MCF 10A (cell line): ENCODE results near the gene ADAMTS6. TPM values are rescaled to one million over a fixed set of nuclear protein-coding genes. Genes with fewer than 3 reads are reported as not detected.
A peak's percentile ranks its signal among the peaks of the same experiment; 100 is the strongest.

Experiments used
- BruUV-seq: library from RNA; stranded (reverse); fragments of 400-500 nt; replicated peaks from 2 replicates; lab custom pipeline; 2021; lab: Mats Ljungman, UMichigan
- CTCF ChIA-PET: fragments of 300-600 bp; sonication (Branson Sonifier 250); formaldehyde crosslinking; extraction: SDS; loops from one replicate; lab custom pipeline; 2021; ENCODE audit warnings: antibody characterized with exemption, inconsistent platforms; lab: Yijun Ruan, JAX
- POLR2A ChIA-PET: fragments of 300-600, 350-650 bp; sonication (Branson Sonifier 250); formaldehyde crosslinking; extraction: SDS; loops from one replicate; lab custom pipeline; 2020; ENCODE audit warnings: antibody characterized with exemption, inconsistent platforms; lab: Yijun Ruan, JAX
- DNase-seq: peaks from one replicate; pipeline ENCODE4 v3.0.0-alpha.2; 2018; ENCODE audit not compliant: unreplicated experiment
- H3K27ac Mint-ChIP-seq: one replicate; pipeline ENCODE4 v1.8.0; 2022; ENCODE audit warnings: mild to moderate bottlenecking, low read depth, mixed read lengths; ENCODE audit not compliant: unreplicated experiment
- H3K27me3 Mint-ChIP-seq: one replicate; pipeline ENCODE4 v1.8.0; 2022; ENCODE audit warnings: mixed read lengths; ENCODE audit not compliant: insufficient read depth, unreplicated experiment
- H3K36me3 Mint-ChIP-seq: one replicate; pipeline ENCODE4 v1.8.0; 2022; ENCODE audit warnings: mild to moderate bottlenecking, moderate library complexity, mixed read lengths; ENCODE audit not compliant: insufficient read depth, unreplicated experiment
- H3K4me1 Mint-ChIP-seq: one replicate; pipeline ENCODE4 v1.8.0; 2022; ENCODE audit warnings: mixed read lengths; ENCODE audit not compliant: insufficient read depth, unreplicated experiment
- H3K4me3 Mint-ChIP-seq: one replicate; pipeline ENCODE4 v1.8.0; 2022; ENCODE audit warnings: mild to moderate bottlenecking, moderate library complexity, mixed read lengths; ENCODE audit not compliant: unreplicated experiment
- H3K9me3 Mint-ChIP-seq: one replicate; pipeline ENCODE4 v1.8.0; 2022; ENCODE audit warnings: mixed read lengths; ENCODE audit not compliant: unreplicated experiment
- intact Hi-C: fragments of 100-400 bp; cut with micrococcal nuclease; formaldehyde crosslinking; loops from 2 replicates; pipeline ENCODE4 v1.14.1; 2022
- total RNA-seq: library from RNA; stranded (reverse); gene quantifications from 2 replicates; pipeline ENCODE4 v1.2.3, GENCODE V29; 2022
- TF ChIP-seq, protein P1 (sequence below): fragments of 200-600 bp; IDR thresholded peaks from one replicate; pipeline ENCODE4 v1.8.0; 2022; ENCODE audit warnings: antibody characterized with exemption, mild to moderate bottlenecking; ENCODE audit not compliant: unreplicated experiment

The ADAMTS6 gene
- total RNA-seq, 1 experiment from 2014 or later, result 17.8 TPM

- CTCF ChIA-PET, result no interaction called here
- Mint-ChIP-seq H3K4me1 (peaks cover 20% of the 10 kb centered on the region), H3K27me3 (no peaks in the 10 kb centered on the region), H3K9me3 (no peaks in the 10 kb centered on the region), H3K4me3 (no peak overlapping the region), H3K27ac (peak overlapping the region; percentile 77), H3K36me3 (peaks cover 12% of the 10 kb centered on the region)
- TF ChIP-seq, protein P1, sequence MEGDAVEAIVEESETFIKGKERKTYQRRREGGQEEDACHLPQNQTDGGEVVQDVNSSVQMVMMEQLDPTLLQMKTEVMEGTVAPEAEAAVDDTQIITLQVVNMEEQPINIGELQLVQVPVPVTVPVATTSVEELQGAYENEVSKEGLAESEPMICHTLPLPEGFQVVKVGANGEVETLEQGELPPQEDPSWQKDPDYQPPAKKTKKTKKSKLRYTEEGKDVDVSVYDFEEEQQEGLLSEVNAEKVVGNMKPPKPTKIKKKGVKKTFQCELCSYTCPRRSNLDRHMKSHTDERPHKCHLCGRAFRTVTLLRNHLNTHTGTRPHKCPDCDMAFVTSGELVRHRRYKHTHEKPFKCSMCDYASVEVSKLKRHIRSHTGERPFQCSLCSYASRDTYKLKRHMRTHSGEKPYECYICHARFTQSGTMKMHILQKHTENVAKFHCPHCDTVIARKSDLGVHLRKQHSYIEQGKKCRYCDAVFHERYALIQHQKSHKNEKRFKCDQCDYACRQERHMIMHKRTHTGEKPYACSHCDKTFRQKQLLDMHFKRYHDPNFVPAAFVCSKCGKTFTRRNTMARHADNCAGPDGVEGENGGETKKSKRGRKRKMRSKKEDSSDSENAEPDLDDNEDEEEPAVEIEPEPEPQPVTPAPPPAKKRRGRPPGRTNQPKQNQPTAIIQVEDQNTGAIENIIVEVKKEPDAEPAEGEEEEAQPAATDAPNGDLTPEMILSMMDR, result no peak
- POLR2A ChIA-PET, result no interaction called here
- peak; percentile 45 for DNase-seq
- no TSS peak for BruUV-seq
- intact Hi-C loops, result loop anchor here (5.0 to 10.0 kb wide), 2 partner anchors 255 to 273 kb away; partner anchors contain the start of gene ADAMTS6
Observed at GRCh38 chr5:65209341-65209740, 272.4 kb downstream of the ADAMTS6 start.

DNA sequence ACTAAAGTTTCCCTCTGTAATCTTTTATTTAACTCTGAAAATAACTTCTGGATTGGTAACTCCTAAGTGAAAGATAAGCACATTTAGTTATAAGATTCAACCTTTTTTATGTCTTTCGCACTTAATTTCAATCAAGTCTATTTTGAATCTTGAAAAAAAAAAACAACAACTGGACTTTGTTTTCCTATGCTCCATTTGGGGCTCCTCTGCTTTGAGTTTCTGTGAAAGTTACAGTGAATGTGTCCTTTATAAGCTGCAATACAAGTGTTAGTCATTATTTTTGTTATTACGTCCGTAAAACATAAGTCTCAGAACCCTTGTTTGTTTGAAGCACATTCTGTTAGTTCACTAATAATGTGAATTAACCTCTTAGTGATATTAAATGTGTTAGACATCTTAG, 276.8 kb downstream of the ADAMTS6 start:
- peaks cover 43% of the 10 kb centered on the region for H3K4me1 Mint-ChIP-seq
- peaks cover 12% of the 10 kb centered on the region for H3K9me3 Mint-ChIP-seq
- H3K4me3 Mint-ChIP-seq, result no peak overlapping the region
- TF ChIP-seq, protein P1, result no peak
- BruUV-seq, result no TSS peak
- DNase-seq, result no peak
- peak overlapping the region; percentile 92 for H3K27ac Mint-ChIP-seq
- CTCF ChIA-PET, result no interaction called here
- H3K36me3 Mint-ChIP-seq, result peaks cover 5% of the 10 kb centered on the region
- intact Hi-C loops, result loop anchor here (5.0 to 10.0 kb wide), 2 partner anchors 250 to 277 kb away; partner anchors contain the start of gene ADAMTS6
- POLR2A ChIA-PET, result no interaction called here
- H3K27me3 Mint-ChIP-seq, result no peaks in the 10 kb centered on the region

GRCh38 chr5:65203746-65204145, 278.0 kb downstream of the ADAMTS6 start:
- no peak overlapping the region for H3K4me3 Mint-ChIP-seq
- peaks cover 12% of the 10 kb centered on the region for H3K9me3 Mint-ChIP-seq
- BruUV-seq, result no TSS peak
- H3K4me1 Mint-ChIP-seq, result peaks cover 40% of the 10 kb centered on the region
- H3K27ac Mint-ChIP-seq, result peak overlapping the region; percentile 92
- TF ChIP-seq, protein P1, result no peak
- ChIA-PET POLR2A (no interaction called here), CTCF (interaction anchor here (0.5 to 1.1 kb wide), 2 partner anchors 18 to 356 kb away, joined by 4 to 11 read pairs; no protein-coding TSS in a partner anchor)
- DNase-seq, result peak; percentile 57
- H3K36me3 Mint-ChIP-seq, result no peaks in the 10 kb centered on the region
- intact Hi-C loops, result loop anchor here (10.0 kb wide), 1 partner anchor 249 kb away; no protein-coding TSS in a partner anchor
- H3K27me3 Mint-ChIP-seq, result no peaks in the 10 kb centered on the region

DNA sequence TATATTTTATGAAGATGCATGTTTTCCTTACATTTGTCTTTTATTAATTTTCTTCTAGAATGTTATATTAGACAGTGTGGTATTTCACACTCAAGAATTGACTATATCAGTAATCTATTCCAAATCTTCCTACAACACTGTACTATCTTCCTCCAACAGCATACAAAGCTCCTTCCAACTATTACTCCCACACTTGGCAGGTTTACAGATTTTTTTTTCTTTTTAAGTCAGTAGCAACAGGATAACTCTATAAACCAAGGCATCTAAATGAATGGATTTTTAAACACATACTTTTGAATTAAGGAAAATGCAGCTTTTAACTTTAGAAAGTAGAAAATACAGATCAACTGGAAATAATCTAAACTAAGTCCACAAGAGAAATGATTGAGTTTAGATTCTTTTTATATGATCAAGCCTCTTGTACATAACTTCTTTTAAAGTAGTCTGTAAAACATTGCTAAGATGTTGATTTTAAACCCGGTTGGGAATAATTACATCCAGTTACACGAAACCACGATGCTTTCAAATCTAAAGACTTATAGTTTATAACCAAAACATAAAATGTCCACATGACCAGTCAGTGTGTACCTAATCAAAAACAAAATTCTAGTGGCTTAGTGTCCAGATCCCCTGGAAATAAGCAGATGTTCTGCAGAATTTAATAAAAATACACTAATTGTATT, 281.6 kb downstream of the ADAMTS6 start:
- ChIA-PET POLR2A (interaction anchor here (0.8 kb wide), 2 partner anchors 11 to 281 kb away, joined by 3 read pairs; no protein-coding TSS in a partner anchor), CTCF (no interaction called here)
- BruUV-seq, result no TSS peak
- Mint-ChIP-seq H3K27ac (peak overlapping the region; percentile 88), H3K4me1 (peaks cover 46% of the 10 kb centered on the region), H3K36me3 (no peaks in the 10 kb centered on the region), H3K9me3 (peaks cover 12% of the 10 kb centered on the region), H3K4me3 (no peak overlapping the region), H3K27me3 (no peaks in the 10 kb centered on the region)
- intact Hi-C loops, result loop anchor here (10.0 kb wide), 1 partner anchor 245 kb away; no protein-coding TSS in a partner anchor
- DNase-seq, result no peak
- TF ChIP-seq, protein P1, result no peak
